HFFc6 (cell line): ENCODE results near the gene CFAP161. TPM values are rescaled to one million over a fixed set of nuclear protein-coding genes. Genes with fewer than 3 reads are reported as not detected.

Experiments used
- DNase-seq: peaks from one replicate; pipeline ENCODE4 v3.0.0-alpha.2; 2018
- H3K27ac Mint-ChIP-seq: 2 replicates; pipeline ENCODE4 v1.8.0; 2020; ENCODE audit warnings: mild to moderate bottlenecking, mixed read lengths
- H3K27me3 Mint-ChIP-seq: 2 replicates; pipeline ENCODE4 v1.8.0; 2021; ENCODE audit warnings: mild to moderate bottlenecking, moderate library complexity, mixed read lengths; ENCODE audit not compliant: insufficient read depth
- H3K36me3 Mint-ChIP-seq: 2 replicates; pipeline ENCODE4 v1.8.0; 2021; ENCODE audit warnings: low read depth, mixed read lengths
- H3K4me1 Mint-ChIP-seq: 2 replicates; pipeline ENCODE4 v1.8.0; 2020; ENCODE audit warnings: low read depth, mixed read lengths
- H3K4me3 Mint-ChIP-seq: 2 replicates; pipeline ENCODE4 v1.8.0; 2020; ENCODE audit warnings: mild to moderate bottlenecking, moderate library complexity, mixed read lengths
- H3K9me3 Mint-ChIP-seq: 2 replicates; pipeline ENCODE4 v1.8.0; 2020; ENCODE audit warnings: mild to moderate bottlenecking, mixed read lengths
- CTCF ChIP-seq: fragments of 200-600 bp; sonication (generic); IDR thresholded peaks from 2 replicates; pipeline ENCODE4 v1.5.0; 2021; ENCODE audit warnings: antibody characterized with exemption, mild to moderate bottlenecking
- total RNA-seq, 6 experiments: library from RNA; stranded (reverse); fragmentation: NEBNext Ultra II Directional; extraction: Animal tissue kit (Norgen Biotek cat#: 25700); gene quantifications; 2 replicates in 1 of 6; 3 replicates in 5 of 6; pipeline ENCODE4 v1.2.3, GENCODE V29; 2021

CFAP161 gene
- total RNA-seq, 6 experiments from 2014 or later, result 0.20 to 0.43 TPM; not detected in 4

GRCh38 chr15:81183439-81183775 is 49.3 kb downstream of the CFAP161 start:
- Mint-ChIP-seq H3K4me3 (no peak overlapping the region), H3K27ac (no peak overlapping the region), H3K27me3 (peaks cover 30% of the 10 kb centered on the region), H3K36me3 (no peaks in the 10 kb centered on the region), H3K4me1 (no peaks in the 10 kb centered on the region), H3K9me3 (no peaks in the 10 kb centered on the region)
- no peak for TF ChIP-seq CTCF
- no peak for DNase-seq

DNA sequence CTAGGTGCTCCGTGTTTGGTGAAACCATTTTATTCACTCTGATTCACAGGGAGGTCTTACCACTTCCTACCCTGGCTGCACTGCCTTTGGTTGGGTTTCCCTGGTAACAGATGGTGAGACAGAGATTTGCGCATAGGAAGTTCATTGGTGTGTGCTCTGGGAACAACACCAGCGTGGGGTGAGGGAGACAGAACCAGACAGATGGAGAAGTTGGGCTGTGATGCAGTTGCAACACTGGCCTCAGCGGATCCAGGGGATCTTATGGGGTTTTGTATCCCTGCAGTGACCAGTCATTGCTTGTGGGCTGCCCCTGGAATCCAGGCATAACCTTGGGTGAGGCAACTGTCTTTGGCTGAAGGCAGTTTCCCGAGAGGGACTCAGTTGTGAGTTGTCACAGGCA is 50.1 kb downstream of the CFAP161 start:
- TF ChIP-seq CTCF, result no peak
- H3K27me3 Mint-ChIP-seq, result peaks cover 25% of the 10 kb centered on the region
- H3K27ac Mint-ChIP-seq, result no peak overlapping the region
- DNase-seq, result no peak
- H3K4me1 Mint-ChIP-seq, result peaks cover 2% of the 10 kb centered on the region
- no peaks in the 10 kb centered on the region for H3K36me3 Mint-ChIP-seq
- no peak overlapping the region for H3K4me3 Mint-ChIP-seq
- no peaks in the 10 kb centered on the region for H3K9me3 Mint-ChIP-seq

DNA sequence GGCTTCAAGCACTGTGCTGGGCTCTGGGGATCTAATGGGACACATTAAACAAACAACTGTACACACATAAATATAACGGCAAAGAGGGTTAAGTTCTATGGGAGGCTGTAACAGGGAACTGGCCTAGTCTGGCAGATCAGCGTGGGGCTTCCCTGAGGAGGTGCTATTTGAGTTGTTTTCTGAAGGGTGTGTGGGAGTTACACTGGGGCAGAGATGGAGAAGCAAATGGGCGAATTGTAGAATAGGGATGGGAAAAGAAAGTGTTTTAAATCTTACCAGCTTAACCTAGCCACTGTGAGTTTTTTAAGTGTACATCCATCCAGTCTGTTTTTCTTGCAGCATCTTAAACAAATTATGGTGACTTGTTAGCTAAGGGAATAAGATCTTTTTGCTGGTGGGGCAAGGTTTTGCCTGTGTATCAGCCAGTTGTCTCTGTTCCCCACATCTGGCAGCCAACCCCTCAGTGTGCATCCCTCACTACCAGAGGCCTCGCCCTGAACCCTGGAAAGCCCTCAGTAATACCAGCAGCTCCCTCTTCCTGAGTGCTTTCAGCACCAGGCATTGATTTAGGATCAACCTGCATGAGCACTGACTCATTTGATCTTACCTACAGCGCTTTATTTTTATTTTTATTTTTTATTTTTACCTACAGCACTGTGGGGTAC is 51.7 kb downstream of the CFAP161 start:
- TF ChIP-seq CTCF, result no peak
- H3K9me3 Mint-ChIP-seq, result no peaks in the 10 kb centered on the region
- no peak overlapping the region for H3K4me3 Mint-ChIP-seq
- H3K36me3 Mint-ChIP-seq, result no peaks in the 10 kb centered on the region
- H3K27ac Mint-ChIP-seq, result no peak overlapping the region
- no peak for DNase-seq
- peaks cover 17% of the 10 kb centered on the region for H3K4me1 Mint-ChIP-seq
- H3K27me3 Mint-ChIP-seq, result peaks cover 22% of the 10 kb centered on the region

DNA sequence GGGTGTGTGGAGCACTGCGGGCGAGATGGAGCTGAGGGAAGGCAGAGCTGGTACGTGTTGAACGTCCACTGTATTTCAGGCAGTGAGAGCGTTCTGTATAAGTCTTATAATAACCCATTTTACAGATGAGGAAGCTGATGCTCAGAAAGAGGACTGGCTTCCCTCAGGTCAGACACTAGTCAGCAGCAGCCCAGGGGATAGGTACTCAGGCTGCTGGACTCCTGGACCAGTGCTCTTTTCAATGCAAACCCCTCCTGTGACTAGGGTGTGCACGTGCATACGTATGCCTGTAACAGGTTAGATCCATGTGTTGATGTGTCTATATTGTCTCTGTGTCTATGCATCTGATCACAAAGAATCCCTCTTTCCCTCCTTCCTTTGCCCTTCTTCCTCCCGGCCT is 54.3 kb downstream of the CFAP161 start:
- no peak overlapping the region for H3K27ac Mint-ChIP-seq
- H3K9me3 Mint-ChIP-seq, result no peaks in the 10 kb centered on the region
- H3K27me3 Mint-ChIP-seq, result peaks cover 5% of the 10 kb centered on the region
- H3K4me1 Mint-ChIP-seq, result peaks cover 22% of the 10 kb centered on the region
- no peak overlapping the region for H3K4me3 Mint-ChIP-seq
- no peak for DNase-seq
- no peaks in the 10 kb centered on the region for H3K36me3 Mint-ChIP-seq
- TF ChIP-seq CTCF, result no peak

DNA sequence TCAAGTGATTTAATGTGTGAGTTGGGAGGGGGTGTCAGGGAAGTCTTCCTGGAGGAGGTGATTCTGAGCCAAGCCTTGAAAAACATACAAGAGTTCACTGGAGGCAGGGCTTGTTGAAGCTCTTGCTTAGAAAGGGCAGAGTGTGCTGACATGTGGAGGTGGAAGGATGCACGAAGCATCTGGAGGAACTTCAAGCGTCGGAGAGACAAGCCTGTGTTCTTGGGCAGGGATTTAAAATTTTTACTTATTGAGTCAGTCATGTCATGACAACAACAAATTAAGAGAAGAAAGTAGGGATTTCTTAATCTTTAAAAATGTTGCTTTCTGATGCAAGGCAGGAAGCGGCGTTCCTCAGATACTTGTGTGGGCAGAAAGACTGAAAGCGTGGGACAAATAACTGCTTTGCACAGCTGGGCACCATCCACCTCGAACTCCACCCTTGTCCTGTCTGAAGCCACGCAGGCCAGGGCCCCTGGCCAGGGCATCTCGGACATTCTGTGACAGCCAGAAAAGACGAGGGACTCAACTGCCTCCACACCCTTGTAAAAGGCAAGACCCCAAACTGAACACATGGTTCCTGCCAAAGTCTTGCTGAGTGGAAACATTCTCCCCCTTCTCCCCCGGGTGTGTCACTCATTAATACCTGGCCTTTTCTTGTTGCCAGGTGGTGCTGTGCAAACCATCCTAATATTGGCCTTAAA is 55.7 kb downstream of the CFAP161 start:
- peak; percentile 82 for DNase-seq
- no peak for TF ChIP-seq CTCF
- H3K27ac Mint-ChIP-seq, result peak overlapping the region; percentile 68
- no peaks in the 10 kb centered on the region for H3K9me3 Mint-ChIP-seq
- H3K4me3 Mint-ChIP-seq, result peak overlapping the region; percentile 36
- peaks cover 5% of the 10 kb centered on the region for H3K27me3 Mint-ChIP-seq
- H3K4me1 Mint-ChIP-seq, result peaks cover 22% of the 10 kb centered on the region
- no peaks in the 10 kb centered on the region for H3K36me3 Mint-ChIP-seq
